AG09319 (cell line): ENCODE measurements around the gene BBIP1.

Experiments used
- DNase-seq: peaks from one replicate; pipeline ENCODE4 v3.0.0-alpha.2; 2010; ENCODE audit warnings: low read depth; ENCODE audit errors: extremely low read depth
- TF ChIP-seq, protein P1 (sequence below): IDR thresholded peaks from 2 replicates; pipeline ENCODE4 v1.5.1; 2011; ENCODE audit warnings: low read depth, mild to moderate bottlenecking, inconsistent platforms, low read length, moderate library complexity

The BBIP1 gene

DNA sequence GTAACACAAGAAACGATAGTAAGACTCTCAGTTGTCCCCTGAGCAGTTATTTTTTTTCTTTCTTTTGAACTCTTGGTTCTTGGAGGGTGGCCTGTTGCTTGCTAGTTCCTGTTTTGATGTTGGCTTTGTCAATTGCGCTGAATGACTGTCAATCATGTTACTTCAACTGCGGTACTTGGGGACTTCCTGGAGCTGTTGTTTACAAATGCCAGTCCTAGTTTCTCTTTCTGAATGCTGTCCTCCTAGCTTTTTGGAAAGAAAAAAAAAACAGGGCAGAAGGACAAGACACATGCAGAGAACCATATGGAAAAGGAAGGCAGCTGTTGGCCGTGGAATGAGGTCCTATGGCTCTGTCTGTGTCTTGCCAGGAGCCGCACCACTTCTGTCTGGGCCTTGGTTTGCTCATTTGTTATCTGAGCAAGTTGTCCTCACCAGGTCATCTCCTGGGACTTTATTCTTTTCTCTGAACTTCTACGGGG lies 54.3 kb downstream of the BBIP1 start:
- TF ChIP-seq, protein P1, sequence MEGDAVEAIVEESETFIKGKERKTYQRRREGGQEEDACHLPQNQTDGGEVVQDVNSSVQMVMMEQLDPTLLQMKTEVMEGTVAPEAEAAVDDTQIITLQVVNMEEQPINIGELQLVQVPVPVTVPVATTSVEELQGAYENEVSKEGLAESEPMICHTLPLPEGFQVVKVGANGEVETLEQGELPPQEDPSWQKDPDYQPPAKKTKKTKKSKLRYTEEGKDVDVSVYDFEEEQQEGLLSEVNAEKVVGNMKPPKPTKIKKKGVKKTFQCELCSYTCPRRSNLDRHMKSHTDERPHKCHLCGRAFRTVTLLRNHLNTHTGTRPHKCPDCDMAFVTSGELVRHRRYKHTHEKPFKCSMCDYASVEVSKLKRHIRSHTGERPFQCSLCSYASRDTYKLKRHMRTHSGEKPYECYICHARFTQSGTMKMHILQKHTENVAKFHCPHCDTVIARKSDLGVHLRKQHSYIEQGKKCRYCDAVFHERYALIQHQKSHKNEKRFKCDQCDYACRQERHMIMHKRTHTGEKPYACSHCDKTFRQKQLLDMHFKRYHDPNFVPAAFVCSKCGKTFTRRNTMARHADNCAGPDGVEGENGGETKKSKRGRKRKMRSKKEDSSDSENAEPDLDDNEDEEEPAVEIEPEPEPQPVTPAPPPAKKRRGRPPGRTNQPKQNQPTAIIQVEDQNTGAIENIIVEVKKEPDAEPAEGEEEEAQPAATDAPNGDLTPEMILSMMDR: no peak
- no peak for DNase-seq

DNA sequence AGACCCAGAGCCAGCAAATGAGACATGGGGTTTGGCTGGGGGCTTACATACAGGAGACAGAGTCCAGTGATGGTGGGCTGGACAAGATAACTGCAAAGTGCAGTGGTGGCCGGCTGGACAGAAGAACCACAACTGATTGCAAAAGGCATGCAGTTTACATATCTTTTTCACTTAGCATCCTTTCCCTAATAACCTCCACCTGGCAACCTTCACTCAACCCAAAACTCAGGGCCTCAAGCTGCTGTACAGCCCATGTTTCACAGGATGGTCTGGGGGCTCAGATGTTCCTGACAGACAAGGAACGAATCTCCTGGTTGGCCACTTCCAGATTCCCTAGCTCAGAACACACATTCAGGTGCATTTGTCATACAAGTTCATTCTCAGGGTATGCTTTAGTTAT lies 55.0 kb downstream of the BBIP1 start:
- no peak for DNase-seq
- TF ChIP-seq, protein P1: no peak

DNA sequence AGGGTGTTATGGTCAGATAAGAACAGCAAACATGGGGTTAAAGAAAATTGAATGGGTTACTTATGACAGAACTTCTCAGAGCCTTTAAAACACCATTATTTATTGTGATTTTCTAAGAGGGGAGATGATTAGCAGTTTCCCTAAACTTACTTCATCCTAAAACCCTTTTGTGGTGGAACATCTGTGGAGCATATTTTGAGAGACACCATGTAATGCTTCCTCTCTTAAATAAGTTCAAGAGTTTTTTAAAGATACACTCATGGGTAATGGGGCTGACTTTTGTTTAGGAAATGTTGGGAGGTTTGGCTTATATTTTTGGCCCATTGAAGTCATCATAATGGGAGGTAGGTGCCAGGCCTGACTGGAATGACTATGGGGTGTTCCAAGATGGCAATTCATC lies 55.6 kb downstream of the BBIP1 start:
- TF ChIP-seq, protein P1: no peak
- DNase-seq: no peak

DNA sequence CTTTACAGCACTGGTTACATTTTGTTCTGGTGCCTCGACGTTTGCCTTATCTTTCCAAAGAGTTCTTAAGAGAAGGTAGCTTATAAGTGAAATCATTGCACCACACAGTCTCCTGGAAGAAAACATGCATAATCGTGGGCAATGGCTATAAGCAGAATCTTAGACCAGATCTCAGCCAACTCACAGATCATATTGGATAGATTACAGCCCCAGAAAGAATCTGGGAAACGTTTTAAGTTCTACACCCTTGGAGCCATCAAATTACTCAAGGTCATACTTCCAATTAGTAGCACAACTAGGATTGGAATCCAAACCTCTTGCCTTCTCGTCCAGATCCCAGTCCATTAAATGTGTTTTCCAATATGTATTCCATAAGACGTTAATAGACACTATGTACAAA lies 56.0 kb downstream of the BBIP1 start:
- DNase-seq: no peak
- TF ChIP-seq, protein P1: no peak

DNA sequence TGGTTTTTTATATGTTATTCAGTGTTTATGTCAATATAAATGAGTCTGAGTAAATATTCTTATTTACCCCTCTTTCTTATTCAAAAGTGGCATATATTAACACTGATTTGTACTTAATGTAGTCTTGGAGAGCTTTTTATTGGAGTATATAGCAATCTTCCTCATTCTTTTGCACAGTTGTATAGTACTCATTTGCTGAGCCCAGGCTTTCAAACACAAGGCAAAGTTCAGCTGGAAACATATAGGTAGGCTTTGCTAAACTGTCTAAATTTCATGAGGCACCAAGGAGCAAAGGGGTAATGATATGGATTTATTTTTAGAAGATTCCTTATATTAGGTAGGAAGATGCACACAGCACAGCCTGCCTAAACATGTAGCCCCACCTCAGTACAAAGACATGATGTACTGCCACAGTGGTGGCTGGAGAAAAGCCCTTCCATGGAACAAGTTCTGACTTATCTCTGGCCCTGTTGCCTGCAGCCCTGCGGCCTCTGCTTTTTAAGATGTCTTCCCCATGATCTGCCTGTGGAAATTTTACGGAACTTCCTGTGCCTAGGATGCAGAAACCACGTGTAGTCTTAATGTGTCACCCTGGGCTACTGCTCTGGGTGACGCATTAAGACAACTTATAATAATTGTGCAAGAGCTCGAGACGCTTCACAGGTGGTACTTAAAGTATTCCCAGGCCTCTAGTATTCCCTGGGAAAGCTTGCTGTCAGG lies 56.9 kb downstream of the BBIP1 start:
- DNase-seq: no peak
- TF ChIP-seq, protein P1: no peak

DNA sequence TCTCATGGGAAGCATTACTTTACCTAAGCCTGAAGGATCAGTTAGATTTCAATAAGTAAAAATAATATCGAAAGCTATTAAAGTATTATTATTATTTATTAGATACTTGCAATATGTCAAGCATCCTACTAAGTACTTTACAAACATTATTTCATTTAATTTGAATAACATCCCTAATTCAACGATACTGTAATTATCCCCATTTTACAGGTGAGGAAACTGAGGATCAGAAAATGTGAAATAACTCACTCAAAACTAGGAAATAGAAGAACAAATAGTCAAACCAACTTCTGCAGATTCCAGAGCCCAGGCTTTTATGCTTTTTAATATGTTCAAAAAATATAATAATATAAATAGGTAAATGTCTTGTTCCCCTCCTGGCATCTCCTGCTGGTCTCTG lies 57.5 kb downstream of the BBIP1 start:
- TF ChIP-seq, protein P1: no peak
- no peak for DNase-seq

DNA sequence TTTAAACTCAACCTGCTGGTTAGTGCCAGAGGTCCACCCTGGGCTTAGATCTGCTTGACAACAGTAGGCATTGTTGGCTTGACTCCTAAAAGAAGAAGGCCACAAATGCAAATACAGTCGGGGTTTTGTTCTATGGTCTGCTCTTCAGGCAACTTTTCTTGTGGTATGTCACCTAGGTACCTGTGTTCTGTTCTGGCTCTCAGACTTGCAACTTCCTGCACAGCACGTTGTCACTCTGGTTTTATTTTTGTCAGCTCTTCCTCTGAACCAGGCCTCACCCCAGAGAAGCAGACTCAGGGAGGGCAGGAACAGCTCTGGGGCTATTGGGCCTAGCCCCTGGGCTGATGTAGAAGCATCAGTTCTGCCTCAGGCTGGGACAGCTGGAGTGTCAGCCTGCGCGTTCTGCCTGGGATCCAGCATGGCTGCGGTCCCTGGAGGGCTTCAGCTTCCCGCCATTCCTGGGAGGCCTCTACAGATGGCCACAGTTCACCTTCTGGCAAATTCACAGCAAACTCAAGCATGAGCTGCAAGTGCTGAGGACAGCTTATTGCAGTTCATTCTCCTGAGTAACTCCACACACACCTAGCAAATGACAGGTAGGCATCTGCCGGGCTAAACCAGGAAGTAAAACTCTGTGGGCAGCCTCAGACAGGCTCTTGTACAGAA lies 58.3 kb downstream of the BBIP1 start:
- TF ChIP-seq, protein P1: no peak

More for the DNA sequence above, 58.3 kb downstream of the BBIP1 start:
- no peak for DNase-seq
